ENCODE measurements around the gene TP53I13.

The TP53I13 gene

DNA sequence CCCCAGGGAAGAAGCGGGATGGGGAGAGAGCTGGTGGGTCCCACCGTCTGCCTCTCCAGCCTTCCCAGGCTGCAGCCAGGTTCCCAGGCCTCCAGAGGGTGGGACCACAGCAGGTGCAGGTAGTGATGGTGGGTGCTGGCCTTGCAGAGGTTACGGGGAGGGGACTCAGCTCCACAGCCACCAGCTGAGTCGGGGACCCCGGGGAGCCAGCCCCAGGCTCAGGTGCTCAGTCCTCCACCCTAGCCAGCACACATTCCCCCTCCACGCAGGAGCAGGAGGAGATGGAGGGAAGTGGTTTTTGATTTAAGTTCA is 5.0 kb downstream of the TP53I13 start:
- Histone ChIP-seq H3K4me1 (ENCODE audit: control insufficient read depth, insufficient read depth, low read length) (peaks cover 6% of the 10 kb centered on the region), H3K36me3 (ENCODE audit: control insufficient read depth in 2 of 2, insufficient read depth in 1 of 2, low read length in 2 of 2) (peaks cover 3 to 77% of the 10 kb centered on the region in 2 experiments), H3K4me3 (ENCODE audit: low read depth, low read length) (no peak overlapping the region), H3K9me3 (ENCODE audit: control insufficient read depth, insufficient read depth, low read depth, low read length) (no peaks in the 10 kb centered on the region), H3K27ac (ENCODE audit: extremely low read depth, low read depth, low read length) (no peak overlapping the region)
- CTCF ChIA-PET = interaction anchor here (0.5 to 4.9 kb wide), 4 partner anchors 9 to 66 kb away, joined by 3 to 31 read pairs (median 4); partner anchors contain the start of gene ANKRD13B
- POLR2A ChIA-PET = interaction anchor here (0.6 to 2.7 kb wide), 3 partner anchors 15 to 203 kb away, joined by 3 to 11 read pairs (median 3); partner anchors contain the start of gene ANKRD13B
- no peak for TF ChIP-seq ZNF513 (tag by site-specific recombination; IDR thresholded peaks at IDR 0.05)
- peak; percentile 74 for TF ChIP-seq ZNF692 (tag by site-specific recombination; IDR thresholded peaks at IDR 0.05)
- peak; percentile 69; the same call in 1 of the 2 replicates for TF ChIP-seq ZFP69B (tag by site-specific recombination; IDR thresholded peaks at IDR 0.05)
- TF ChIP-seq ZNF202 (tag by site-specific recombination; IDR thresholded peaks at IDR 0.05; ENCODE audit: borderline replicate concordance) = no peak

DNA sequence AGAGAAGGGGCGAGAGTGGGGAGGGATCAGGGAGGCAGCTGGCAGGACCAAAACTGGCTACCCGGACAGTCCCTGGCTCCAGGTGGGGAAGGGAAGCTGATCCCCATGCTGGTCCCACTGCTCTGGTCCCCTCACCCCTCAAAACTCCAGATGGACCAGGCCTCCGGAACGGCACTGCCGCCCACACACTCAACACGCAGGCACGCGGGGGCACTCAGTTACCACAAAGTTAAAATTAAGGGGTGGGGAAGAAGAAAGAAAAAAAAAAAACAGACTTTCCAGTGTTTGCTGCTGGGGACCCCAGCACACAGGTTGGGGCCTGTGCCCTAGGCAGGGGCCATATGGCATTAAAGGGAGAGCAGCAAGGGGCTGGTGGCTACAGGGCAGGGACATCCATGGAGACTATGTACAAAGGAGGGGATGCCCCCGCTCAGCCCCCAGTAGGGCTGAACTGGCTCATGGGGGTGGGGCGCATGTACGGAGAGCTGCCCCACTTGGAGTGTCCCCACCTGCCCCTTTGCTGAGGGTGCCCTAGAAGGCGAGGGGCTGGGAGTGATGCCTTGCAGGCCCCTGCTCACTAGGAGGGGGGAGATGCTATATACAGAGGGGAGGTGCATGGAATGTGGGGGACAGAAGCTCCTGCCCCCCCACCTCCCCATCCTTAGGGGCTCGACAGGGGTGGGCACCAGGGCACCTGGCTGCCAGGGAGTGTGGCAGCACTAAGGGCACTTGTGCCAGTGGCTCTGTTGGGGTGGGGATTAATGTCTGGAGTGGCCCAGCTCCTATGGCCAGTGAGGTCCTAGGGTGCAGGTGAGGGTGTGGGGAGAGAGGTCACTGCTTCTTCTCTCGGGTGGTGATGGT is 5.6 kb downstream of the TP53I13 start:
- TF ChIP-seq PRDM1 (tag by site-specific recombination; IDR thresholded peaks at IDR 0.05) (no peak), HIC1 (tag by site-specific recombination; IDR thresholded peaks at IDR 0.05) (peak; percentile 83), ZFHX2 (tag by site-specific recombination; conservative IDR thresholded peaks at IDR 0.05) (peak; percentile 49; the same call in 1 of the 2 replicates), ZNF426 (tag by site-specific recombination; IDR thresholded peaks at IDR 0.05) (no peak), KLF16 (tag by site-specific recombination; IDR thresholded peaks at IDR 0.05) (no peak), EGR2 (tag by site-specific recombination; IDR thresholded peaks at IDR 0.05; ENCODE audit: low read depth) (0 out of 2 replicates have a peak, but pooled peaks have one; percentile 18), PRDM10 (tag by site-specific recombination; IDR thresholded peaks at IDR 0.05) (0 out of 2 replicates have a peak, but pooled peaks have one; percentile 25), ZNF324 (tag by site-specific recombination; IDR thresholded peaks at IDR 0.05) (no peak), GLIS2 (tag by site-specific recombination; IDR thresholded peaks at IDR 0.05) (peak; percentile 45; the same call in 1 of the 2 replicates), REPIN1 (tag by site-specific recombination; IDR thresholded peaks at IDR 0.05; ENCODE audit: low read depth) (no peak), KLF9 (tag by site-specific recombination; IDR thresholded peaks at IDR 0.05; ENCODE audit: low read depth) (no peak)
- Histone ChIP-seq H3K4me1 (ENCODE audit: control insufficient read depth, insufficient read depth, low read length) (peaks cover 5% of the 10 kb centered on the region), H3K36me3 (ENCODE audit: control insufficient read depth in 2 of 2, insufficient read depth in 1 of 2, low read length in 2 of 2) (peaks cover 3 to 83% of the 10 kb centered on the region in 2 experiments), H3K4me3 (ENCODE audit: low read depth, low read length) (no peak overlapping the region), H3K27ac (ENCODE audit: extremely low read depth, low read depth, low read length) (0 out of 2 replicates have a peak overlapping the region, but pooled peaks have one; percentile 9), H3K9me3 (ENCODE audit: control insufficient read depth, insufficient read depth, low read depth, low read length) (no peaks in the 10 kb centered on the region)
- CTCF ChIA-PET = interaction anchor here (0.5 to 4.9 kb wide), 7 partner anchors 8 to 286 kb away, joined by 3 to 31 read pairs (median 3); partner anchors contain the start of gene ANKRD13B
- POLR2A ChIA-PET = interaction anchor here (0.7 to 2.7 kb wide), 4 partner anchors 11 to 204 kb away, joined by 3 to 11 read pairs (median 4); partner anchors contain the start of gene ANKRD13B

Measured in HEK293 (cell line).